ENCODE results near the gene ELF5.

Gene ELF5

DNA sequence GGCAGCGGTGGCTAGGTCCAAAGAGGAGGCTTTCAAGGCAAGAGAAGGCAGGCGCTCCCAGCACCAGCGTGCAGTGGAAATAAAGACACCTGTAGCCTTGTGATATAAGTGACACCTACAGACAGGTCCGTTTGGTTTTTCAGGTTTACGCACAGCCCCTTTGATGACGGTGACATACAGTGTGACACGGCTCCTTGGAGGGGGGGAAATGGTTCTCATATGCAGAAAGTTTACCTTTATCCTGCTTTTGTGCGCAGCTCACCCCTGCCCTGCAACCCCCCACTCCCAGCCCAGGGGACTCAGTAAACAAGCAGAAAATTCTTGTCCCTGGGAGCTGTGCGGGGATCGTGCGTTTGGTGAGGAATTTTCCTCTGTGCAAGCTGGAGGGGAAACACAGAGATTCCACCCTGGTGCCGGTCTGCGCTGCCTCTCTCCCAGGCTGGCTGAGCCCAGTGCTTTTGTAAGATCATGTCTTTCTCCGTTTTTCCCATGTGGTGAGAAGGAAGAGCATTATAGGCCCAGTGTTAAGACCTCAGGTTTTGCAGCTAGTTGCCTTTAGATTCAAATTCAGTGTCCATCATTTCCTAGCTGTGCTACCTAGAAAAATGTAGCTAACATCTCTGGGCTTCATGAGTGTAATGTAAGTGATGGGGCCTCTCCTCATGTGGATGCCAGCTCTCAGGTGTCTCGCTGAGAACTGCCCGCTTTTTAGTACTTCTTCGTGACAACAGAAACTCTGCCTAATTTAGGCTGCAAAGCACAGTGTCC, at the start of gene ELF5:
TSS of gene ELF5 (minus strand) at position 113 of the 768 bp plus-strand sequence. CDS start 8,045 bp downstream, outside the sequence.
- no peak for DNase-seq (ENCODE audit: low spot score)

DNA sequence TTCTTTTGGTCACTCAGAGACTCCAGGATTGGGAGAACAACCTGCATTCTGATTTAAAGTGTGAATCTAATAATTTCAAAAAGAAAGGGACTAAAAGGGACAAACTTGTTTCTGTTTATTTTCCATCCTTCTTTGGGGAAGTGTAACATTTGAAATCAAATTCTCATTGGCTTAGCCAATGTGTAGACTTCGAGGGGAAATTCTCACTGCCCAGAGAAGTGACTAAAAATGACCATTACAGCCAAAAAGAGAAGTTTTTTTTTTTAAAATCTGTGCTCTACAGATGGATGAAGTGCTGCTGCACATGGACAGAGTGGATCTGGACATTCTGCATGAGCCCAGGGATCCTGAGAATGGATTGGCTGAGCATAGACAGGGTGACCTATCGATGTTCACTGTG, 49.4 kb upstream of the ELF5 start:
- DNase-seq (ENCODE audit: low spot score) = no peak

DNA sequence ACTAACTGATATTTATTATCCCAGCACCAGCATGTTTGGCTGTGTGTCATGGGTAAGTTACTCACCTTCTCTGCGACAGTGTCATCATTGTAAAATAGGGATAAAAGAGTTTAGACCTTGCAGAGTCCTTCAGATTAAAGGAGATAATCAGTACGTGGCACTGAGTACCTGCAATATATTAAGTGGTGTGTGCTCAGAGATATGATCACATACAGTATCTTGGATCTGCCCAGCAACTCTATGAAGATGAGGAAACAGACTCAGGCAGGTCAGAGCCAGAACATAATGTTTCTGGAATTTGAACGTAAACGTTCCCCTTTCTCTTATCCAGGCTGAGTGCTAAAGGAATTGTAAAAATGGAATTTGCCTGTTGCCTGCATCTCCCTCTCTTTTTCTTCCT, 46.9 kb upstream of the ELF5 start:
- DNase-seq (ENCODE audit: low spot score) = no peak

- DNase-seq (ENCODE audit: low spot score) = no peak
These were observed 45.1 kb upstream of the ELF5 start for GRCh38 chr11:34558673-34559072.

DNA sequence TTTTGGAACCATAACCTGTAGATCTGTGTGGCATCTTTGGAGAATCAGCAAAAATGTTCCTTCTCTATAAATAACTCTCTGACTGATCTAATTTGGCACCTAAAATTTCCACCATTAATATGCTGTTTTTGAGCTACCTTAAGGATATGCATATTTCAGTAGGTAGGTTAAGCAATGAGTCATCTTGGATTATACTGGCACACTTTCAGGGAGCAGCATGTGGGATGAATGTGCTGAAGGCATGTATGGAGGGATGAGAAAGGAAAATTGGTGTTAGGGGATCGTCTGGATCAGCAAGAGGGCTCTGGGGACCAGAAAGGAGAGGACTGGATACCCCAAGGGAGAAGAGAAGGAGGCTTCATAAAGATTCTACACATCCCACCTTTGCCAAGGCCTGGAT, 44.6 kb upstream of the ELF5 start:
- no peak for DNase-seq (ENCODE audit: low spot score)

- DNase-seq (ENCODE audit: low spot score) = no peak
These were observed 38.7 kb upstream of the ELF5 start for GRCh38 chr11:34552270-34552669.

GRCh38 chr11:34549271-34549670, 35.7 kb upstream of the ELF5 start:
- DNase-seq (ENCODE audit: low spot score) = no peak

- no peak for DNase-seq (ENCODE audit: low spot score)
These were observed 34.7 kb upstream of the ELF5 start for GRCh38 chr11:34548278-34548677.

GRCh38 chr11:34546511-34547209, 33.1 kb upstream of the ELF5 start:
- no peak for DNase-seq (ENCODE audit: low spot score)

DNA sequence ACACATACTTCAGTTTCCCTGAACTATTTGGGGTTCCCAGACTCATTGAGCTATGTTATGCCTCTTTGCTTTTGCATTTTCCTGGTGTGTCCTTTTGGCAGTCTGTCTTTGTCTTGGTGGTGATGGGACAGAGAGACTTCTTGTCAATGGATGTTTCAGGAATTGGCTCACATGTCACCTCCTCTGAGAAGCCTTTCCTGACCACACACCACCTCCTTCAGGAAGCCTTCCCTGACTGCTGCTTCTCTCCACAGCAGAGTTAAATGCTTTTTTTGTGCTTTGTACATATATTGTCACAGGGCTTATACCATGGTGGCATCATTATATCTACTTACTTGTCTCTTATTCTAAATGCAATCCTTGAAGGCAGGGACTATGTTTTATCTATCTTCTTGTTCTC, 28.5 kb upstream of the ELF5 start:
- DNase-seq (ENCODE audit: low spot score) = no peak

- no peak for DNase-seq (ENCODE audit: low spot score)
These were observed 27.3 kb upstream of the ELF5 start for GRCh38 chr11:34540870-34541269.

GRCh38 chr11:34537636-34538035, 24.0 kb upstream of the ELF5 start:
- DNase-seq (ENCODE audit: low spot score) = no peak

GRCh38 chr11:34536056-34536455, 22.5 kb upstream of the ELF5 start:
- no peak for DNase-seq (ENCODE audit: low spot score)

DNA sequence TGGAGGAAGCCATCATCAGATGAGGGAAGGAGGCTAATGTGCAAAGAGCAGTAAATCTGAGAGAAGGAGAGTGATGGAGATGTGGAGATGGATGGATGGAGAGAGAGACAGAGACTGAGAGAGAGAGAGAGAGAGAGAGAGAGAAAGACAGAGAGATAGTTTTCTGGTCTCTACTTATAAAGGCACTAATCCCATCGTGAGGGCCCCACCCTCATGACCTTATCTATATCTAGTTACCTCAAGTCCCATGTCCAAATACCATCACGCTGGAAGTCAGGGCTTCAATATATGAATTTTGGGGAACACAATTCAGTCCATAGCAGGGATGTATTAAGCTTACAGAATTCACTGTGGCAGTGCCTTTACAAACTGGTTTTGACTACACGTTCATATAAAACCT, 21.2 kb upstream of the ELF5 start:
- no peak for DNase-seq (ENCODE audit: low spot score)

DNA sequence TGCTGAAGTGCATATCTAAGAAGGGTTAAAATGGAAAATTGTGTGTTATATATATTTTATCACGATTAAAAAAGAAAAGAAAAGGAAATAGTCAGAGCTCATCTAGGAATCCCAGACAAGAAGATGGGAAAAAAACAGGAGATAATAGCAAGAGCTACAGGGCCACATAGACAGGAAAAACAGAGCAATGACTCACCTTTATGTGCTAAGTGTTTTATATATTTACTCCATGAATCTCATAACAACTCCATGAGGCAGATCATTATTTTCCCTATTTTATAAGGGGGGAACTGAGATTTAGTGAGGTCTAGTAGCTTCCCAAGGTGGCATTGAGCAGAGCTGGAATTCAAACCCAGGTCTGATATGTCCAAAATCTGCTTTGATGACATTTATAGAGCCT, 18.1 kb upstream of the ELF5 start:
- DNase-seq (ENCODE audit: low spot score) = no peak

GRCh38 chr11:34530545-34531234, 17.1 kb upstream of the ELF5 start:
- DNase-seq (ENCODE audit: low spot score) = no peak

GRCh38 chr11:34529643-34530042, 16.0 kb upstream of the ELF5 start:
- DNase-seq (ENCODE audit: low spot score) = no peak

GRCh38 chr11:34528072-34528471, 14.5 kb upstream of the ELF5 start:
- no peak for DNase-seq (ENCODE audit: low spot score)

DNA sequence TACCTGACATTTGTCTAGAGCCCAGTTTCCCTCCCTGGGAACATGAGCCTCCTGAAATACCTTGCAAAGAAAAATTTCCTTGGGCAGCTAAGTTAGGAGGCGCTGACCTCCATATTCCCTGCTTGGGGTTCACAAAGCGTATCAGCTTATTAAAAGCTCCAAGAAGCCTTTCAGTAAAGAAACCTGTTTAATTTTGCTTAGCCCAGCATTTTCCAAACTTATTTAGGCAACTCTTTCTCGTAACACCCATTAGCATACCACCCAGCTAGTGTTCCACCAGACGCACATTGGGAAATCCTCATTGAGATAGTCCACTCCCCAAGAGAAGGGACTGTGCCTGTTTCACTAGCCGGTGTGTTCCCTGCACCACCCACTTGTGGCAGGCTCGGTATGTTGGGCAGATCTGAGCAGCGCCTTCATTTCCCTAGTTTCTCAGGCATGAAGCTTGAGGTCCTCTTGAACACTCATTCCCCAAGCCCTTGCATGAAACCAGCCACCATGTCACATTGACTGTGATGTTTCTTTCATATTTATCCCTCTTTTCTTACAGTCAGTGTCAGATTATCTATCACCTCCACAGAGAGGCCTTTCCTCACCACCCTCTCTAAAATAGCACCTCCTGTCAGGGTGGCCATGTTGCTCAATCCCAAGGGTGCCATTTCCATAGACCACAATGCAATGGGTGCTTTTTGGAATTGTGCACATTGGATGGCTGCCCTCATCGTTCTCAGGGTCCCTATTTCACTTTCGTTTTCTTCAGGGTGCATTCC, 12.5 kb upstream of the ELF5 start:
- DNase-seq (ENCODE audit: low spot score) = no peak

GRCh38 chr11:34525098-34525497, 11.5 kb upstream of the ELF5 start:
- DNase-seq (ENCODE audit: low spot score) = no peak

DNA sequence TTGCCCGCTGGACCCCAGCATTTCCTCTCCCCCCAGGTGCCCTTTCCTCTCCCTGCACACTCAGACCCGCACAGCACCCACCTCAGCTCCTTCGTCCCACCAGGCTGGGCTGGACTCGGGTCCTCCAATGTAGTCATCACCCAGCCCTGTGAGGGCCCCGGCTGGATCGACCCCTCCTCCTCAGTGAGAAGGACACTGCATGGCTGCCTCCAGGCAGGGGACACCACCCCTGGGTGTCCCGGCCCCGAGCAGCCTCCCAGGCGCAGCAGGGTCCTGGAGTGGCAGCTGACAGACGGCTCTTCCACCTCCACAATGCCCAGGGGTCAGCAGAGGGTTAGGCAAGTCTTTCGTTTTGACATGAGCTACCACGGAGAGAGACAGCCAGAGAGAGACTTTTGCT, 11.1 kb upstream of the ELF5 start:
- DNase-seq (ENCODE audit: low spot score) = no peak

- no peak for DNase-seq (ENCODE audit: low spot score)
These were observed 9.5 kb upstream of the ELF5 start for GRCh38 chr11:34523053-34523452.
